Panc1 (cell line): ENCODE results near the gene SIRT5. TPM values are rescaled to one million over a fixed set of nuclear protein-coding genes. Genes with fewer than 3 reads are reported as not detected.

Experiments used
- ATAC-seq: fragments of 200-7000 bp; cut with Tn5 transposase; 2 replicates; pipeline ENCODE4 v1.9.1; 2020; ENCODE audit warnings: mild to moderate bottlenecking, moderate library complexity
- BruUV-seq: library from RNA; stranded (reverse); fragments of 400-500 nt; replicated peaks from 2 replicates; lab custom pipeline; 2021; lab: Mats Ljungman, UMichigan
- CTCF ChIA-PET: fragments of 300-600 bp; sonication (Branson Sonifier 250); formaldehyde crosslinking; loops from one replicate; lab custom pipeline; 2022; ENCODE audit warnings: antibody characterized with exemption; lab: Charles Lee
- POLR2A ChIA-PET: fragments of 300-600 bp; sonication (Branson Sonifier 250); formaldehyde crosslinking; loops from one replicate; lab custom pipeline; 2022; ENCODE audit warnings: antibody characterized with exemption; lab: Charles Lee
- DNase-seq: peaks from one replicate; pipeline ENCODE4 v3.0.0-alpha.2; 2010; ENCODE audit warnings: low read depth, low spot score
- H3K27ac ChIP-seq: 2 replicates; pipeline ENCODE4 v1.5.1; 2011; ENCODE audit warnings: mild to moderate bottlenecking, low read length, inconsistent platforms
- H3K27me3 ChIP-seq: fragments of 200-500 bp; sonication (Bioruptor generic); 2 replicates; pipeline ENCODE4 v1.6.0; 2014; ENCODE audit warnings: low read length, inconsistent platforms; ENCODE audit not compliant: control insufficient read depth, insufficient read depth
- H3K36me3 ChIP-seq: fragments of 200-500 bp; sonication (Bioruptor generic); 2 replicates; pipeline ENCODE4 v1.5.1; 2014; ENCODE audit warnings: inconsistent platforms, mild to moderate bottlenecking, low read length, moderate library complexity; ENCODE audit not compliant: control insufficient read depth, insufficient read depth
- H3K4me1 ChIP-seq: 2 replicates; pipeline ENCODE4 v1.5.1; 2011; ENCODE audit warnings: inconsistent platforms, mild to moderate bottlenecking, low read length, moderate library complexity; ENCODE audit not compliant: control insufficient read depth, insufficient read depth
- H3K4me3 ChIP-seq, 2 experiments: 2 replicates each; pipeline ENCODE4 v1.5.1; 2011 to 2012; ENCODE audit warnings: low read depth in 2 of 2, low read length in 2 of 2, mild to moderate bottlenecking in 2 of 2, inconsistent platforms in 1 of 2, moderate library complexity in 1 of 2
- H3K9me3 ChIP-seq: fragments of 200-500 bp; sonication (Bioruptor generic); 2 replicates; pipeline ENCODE4 v1.5.1; 2014; ENCODE audit warnings: low read depth, mild to moderate bottlenecking, inconsistent platforms, low read length, moderate library complexity; ENCODE audit not compliant: control insufficient read depth, insufficient read depth
- CTCF ChIP-seq: fragments of 450-650 bp; IDR thresholded peaks from 2 replicates; pipeline ENCODE4 v1.5.1; 2017; ENCODE audit warnings: mild to moderate bottlenecking
- POLR2AphosphoS5 ChIP-seq: IDR thresholded peaks from 2 replicates; pipeline ENCODE4 v1.6.1; 2012; ENCODE audit warnings: mild to moderate bottlenecking, low read depth, low read length, moderate library complexity
- REST ChIP-seq, 2 experiments: IDR thresholded peaks; 2 replicates each; pipeline ENCODE4 v1.6.1; 2011 to 2012; ENCODE audit warnings: low read depth in 2 of 2, control low read depth in 1 of 2, low read length in 1 of 2, mild to moderate bottlenecking in 1 of 2, moderate library complexity in 1 of 2; ENCODE audit not compliant: insufficient read depth in 1 of 2
- SIN3A ChIP-seq: IDR thresholded peaks from 2 replicates; pipeline ENCODE4 v1.6.1; 2012; ENCODE audit warnings: low read depth, mild to moderate bottlenecking, low read length, moderate library complexity, borderline replicate concordance; ENCODE audit not compliant: insufficient read depth
- TCF7L2 ChIP-seq: IDR thresholded peaks from 2 replicates; pipeline ENCODE4 v1.6.1; 2011; ENCODE audit warnings: mild to moderate bottlenecking, low read depth, low read length, inconsistent platforms
- in situ Hi-C: cut with HindIII; loops from 2 replicates; pipeline ENCODE4 v1.10.0; 2016; ENCODE audit warnings: low sequenced_read_pairs, low pct_unique_long_range_greater_than_20kb
- intact Hi-C: fragments of 100-400 bp; cut with micrococcal nuclease; formaldehyde crosslinking; loops from one replicate; pipeline ENCODE4 v1.10.0; 2022; ENCODE audit not compliant: unreplicated experiment
- total RNA-seq: library from RNA; stranded (reverse); gene quantifications from one replicate; pipeline ENCODE4 v1.2.1, GENCODE V29; 2021; ENCODE audit not compliant: unreplicated experiment

Gene SIRT5
- total RNA-seq, 1 experiment from 2014 or later, result 11.0 TPM

- DNase-seq, result no peak
- peaks cover 3% of the 10 kb centered on the region for H3K27me3 ChIP-seq
- CTCF ChIA-PET, result no interaction called here
- no peak for ATAC-seq
- H3K9me3 ChIP-seq, result no peaks in the 10 kb centered on the region
- BruUV-seq, result no TSS peak
- H3K36me3 ChIP-seq, result no peaks in the 10 kb centered on the region
- no peak overlapping the region for H3K4me3 ChIP-seq
- intact Hi-C loops (no loop called here), in situ Hi-C loops (no loop called here)
- POLR2A ChIA-PET, result no interaction called here
- H3K27ac ChIP-seq, result no peak overlapping the region
- TF ChIP-seq TCF7L2, result no peak
- no peak for TF ChIP-seq POLR2AphosphoS5
- TF ChIP-seq SIN3A, result no peak
- H3K4me1 ChIP-seq, result no peaks in the 10 kb centered on the region
These were observed 11.4 kb upstream of the SIRT5 start for GRCh38 chr6:13563009-13563408.

- ChIA-PET POLR2A (interaction anchor here (0.7 kb wide), 1 partner anchor 66 kb away, joined by 8 read pairs; no protein-coding TSS in a partner anchor), CTCF (no interaction called here)
- H3K27me3 ChIP-seq, result peaks cover 3% of the 10 kb centered on the region
- no TSS peak for BruUV-seq
- TF ChIP-seq REST (IDR thresholded peaks at IDR 0.05; ENCODE audit: insufficient read depth in 1 of 2, low read depth in 2 of 2, low read length in 1 of 2) (no peak), SIN3A (no peak), CTCF (no peak), POLR2AphosphoS5 (no peak)
- no peak overlapping the region for H3K4me3 ChIP-seq
- no peaks in the 10 kb centered on the region for H3K4me1 ChIP-seq
- H3K9me3 ChIP-seq, result no peaks in the 10 kb centered on the region
- intact Hi-C loops (no loop called here), in situ Hi-C loops (no loop called here)
- H3K27ac ChIP-seq, result no peak overlapping the region
- DNase-seq, result no peak
- ATAC-seq, result no peak
- no peaks in the 10 kb centered on the region for H3K36me3 ChIP-seq
These were observed 8.5 kb upstream of the SIRT5 start for GRCh38 chr6:13565921-13566320.

GRCh38 chr6:13566500-13566899 lies 7.9 kb upstream of the SIRT5 start:
- Histone ChIP-seq H3K4me1 (no peaks in the 10 kb centered on the region), H3K9me3 (no peaks in the 10 kb centered on the region), H3K27ac (no peak overlapping the region), H3K36me3 (no peaks in the 10 kb centered on the region), H3K27me3 (peaks cover 3% of the 10 kb centered on the region), H3K4me3 (no peak overlapping the region)
- intact Hi-C loops, result no loop called here
- DNase-seq (no peak), ATAC-seq (no peak)
- TF ChIP-seq CTCF (no peak), SIN3A (no peak), TCF7L2 (no peak), REST (IDR thresholded peaks at IDR 0.05; ENCODE audit: insufficient read depth in 1 of 2, low read depth in 2 of 2, low read length in 1 of 2) (no peak), POLR2AphosphoS5 (no peak)
- in situ Hi-C loops, result no loop called here
- ChIA-PET POLR2A (no interaction called here), CTCF (no interaction called here)
- no TSS peak for BruUV-seq
